Measurements from ENCODE around the gene TBRG4.
"Not testable (repeated sequence)": the region's sequence is repeated elsewhere in the genome, so short reads cannot be mapped to it uniquely, and the experiment has no call there.

The TBRG4 gene

DNA sequence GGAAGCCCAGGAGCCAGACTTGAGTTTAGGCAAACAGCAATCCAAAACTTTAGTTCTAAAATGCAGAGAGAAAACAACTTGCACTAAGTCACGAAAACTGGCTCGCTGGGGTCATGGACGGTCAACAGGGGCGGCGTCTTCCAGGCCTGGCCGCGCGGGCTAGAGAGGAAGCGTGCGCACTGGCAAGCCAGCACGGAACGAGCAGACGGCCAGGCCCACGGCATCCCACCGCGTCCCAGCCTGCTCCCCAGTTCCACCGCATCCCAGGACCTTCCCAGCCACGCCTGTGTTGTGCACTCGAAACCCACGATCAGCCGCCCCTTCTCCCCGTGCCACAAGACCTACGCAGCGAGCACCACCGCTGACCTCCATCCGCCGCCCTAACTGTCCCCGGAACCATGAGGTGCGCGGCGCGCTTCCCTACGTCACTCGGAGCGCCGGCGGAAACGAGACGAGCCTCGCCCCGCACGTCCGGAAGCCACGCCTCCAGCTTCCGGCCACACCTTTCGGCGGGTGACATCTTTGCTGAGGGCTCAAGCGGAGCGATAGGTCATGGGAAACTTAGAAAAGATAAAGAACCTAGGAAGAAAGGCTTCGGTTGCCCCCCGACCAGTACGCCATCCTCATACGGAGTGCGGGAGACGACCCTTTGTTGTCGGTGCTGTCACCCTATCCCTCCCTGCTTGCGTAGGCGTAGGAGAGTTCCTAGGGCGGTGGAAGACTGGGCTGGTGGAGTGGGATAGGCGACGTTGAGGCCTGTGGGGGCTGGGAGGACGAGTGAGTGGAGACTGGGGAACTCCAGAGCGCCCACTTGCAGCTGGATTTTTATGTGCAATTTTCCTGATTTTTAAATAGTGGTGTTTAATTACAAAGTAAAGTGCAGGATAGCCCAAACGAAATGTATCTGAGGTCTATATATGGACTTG lies at the start of gene TBRG4:
TSS of gene TBRG4 (minus strand) at position 400 of the 926 bp plus-strand sequence. CDS start 2,460 bp downstream, outside the sequence.
- peak; percentile 58 for DNase-seq

- no peak for DNase-seq
These were observed 49.6 kb upstream of the TBRG4 start for GRCh38 chr7:45161138-45161537.

DNA sequence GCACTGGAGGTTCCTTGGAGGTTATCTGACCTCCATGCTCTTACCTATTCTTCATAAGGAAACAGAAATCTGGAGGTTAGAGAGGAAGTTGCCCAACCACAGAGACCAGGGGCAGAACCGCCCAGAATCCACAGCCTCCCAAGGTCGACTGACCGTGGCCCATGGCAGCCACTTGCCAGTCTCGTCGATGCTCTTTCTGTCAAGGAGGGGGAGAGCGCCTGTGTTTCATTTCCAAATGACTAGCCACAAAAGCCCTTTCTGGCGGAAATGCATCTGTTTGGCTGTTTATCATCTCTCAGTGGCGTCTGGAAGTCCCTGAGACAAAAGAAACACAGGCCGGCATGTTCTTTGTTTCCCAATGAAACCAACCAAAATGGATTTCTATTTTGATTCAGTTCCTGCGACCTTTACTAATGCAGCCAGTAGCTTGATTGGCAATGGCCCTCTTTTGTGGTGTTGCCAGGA lies 49.0 kb upstream of the TBRG4 start:
- no peak for DNase-seq

GRCh38 chr7:45159296-45159695 lies 47.8 kb upstream of the TBRG4 start:
- no peak for DNase-seq

- DNase-seq: no peak
These were observed 47.0 kb upstream of the TBRG4 start for GRCh38 chr7:45158471-45158870.

DNA sequence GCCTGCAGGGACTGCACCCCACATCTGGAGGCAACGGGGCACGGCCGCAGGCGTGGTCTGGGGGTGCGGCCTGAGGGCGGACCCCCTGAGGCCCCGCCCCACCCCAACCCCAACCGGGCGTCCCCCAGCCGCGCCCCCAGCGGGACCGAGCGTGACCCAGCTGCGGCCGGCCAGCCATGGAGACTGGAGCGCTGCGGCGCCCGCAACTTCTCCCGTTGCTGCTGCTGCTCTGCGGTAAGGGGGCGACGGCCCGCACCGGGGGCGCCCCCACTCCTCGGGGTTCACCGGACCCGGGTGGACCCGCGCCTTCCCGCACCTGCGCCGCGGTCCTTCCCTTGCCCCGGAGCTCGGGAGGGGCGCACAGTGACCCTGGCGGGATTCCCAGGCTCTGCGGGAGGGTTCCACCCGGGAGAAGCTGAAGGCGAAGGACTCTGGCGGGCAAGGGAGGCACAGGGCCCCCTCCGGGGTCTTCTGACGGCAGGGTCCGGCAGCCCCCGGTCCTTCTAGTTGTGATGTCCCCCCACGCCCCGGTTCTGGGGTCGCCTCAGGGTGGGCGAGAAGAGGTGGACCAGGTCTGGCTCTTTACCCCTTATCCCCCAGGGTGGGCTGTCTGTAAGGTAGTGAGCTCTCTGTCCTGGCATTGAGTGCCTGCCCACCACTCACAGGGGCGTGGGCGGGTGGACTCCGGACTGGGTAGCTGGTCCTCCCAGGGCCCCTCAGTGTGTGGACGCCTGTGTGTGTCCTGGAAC lies 46.3 kb upstream of the TBRG4 start, which contains the start of gene RAMP3:
TSS of gene RAMP3 (plus strand) at position 139 of the 749 bp plus-strand sequence. CDS start at position 177, 38 bp downstream.
- no peak for DNase-seq

GRCh38 chr7:45157286-45157652 lies 45.8 kb upstream of the TBRG4 start:
- DNase-seq: no peak

- DNase-seq: no peak
These were observed 45.2 kb upstream of the TBRG4 start for GRCh38 chr7:45156516-45157272.

DNA sequence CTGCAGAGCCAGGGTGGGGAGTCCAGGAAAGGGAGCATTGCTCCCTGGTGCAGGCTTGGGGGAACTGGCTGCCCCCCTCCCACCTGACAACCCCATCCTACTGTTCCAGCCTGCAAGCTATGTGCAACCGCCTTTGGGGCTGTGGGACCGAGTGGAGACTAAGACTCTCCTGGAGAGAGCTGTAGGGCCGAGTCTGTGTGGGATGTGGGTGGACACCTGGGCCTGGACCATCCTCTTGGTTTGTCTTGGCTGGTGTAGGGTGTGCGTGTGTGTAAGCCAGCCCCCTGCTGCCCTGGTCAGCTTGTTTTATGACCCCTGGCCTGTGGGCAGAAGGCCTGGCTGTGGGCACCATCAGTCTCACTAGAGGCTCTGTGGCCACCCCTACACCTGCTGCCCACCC lies 44.4 kb upstream of the TBRG4 start:
- no peak for DNase-seq

DNA sequence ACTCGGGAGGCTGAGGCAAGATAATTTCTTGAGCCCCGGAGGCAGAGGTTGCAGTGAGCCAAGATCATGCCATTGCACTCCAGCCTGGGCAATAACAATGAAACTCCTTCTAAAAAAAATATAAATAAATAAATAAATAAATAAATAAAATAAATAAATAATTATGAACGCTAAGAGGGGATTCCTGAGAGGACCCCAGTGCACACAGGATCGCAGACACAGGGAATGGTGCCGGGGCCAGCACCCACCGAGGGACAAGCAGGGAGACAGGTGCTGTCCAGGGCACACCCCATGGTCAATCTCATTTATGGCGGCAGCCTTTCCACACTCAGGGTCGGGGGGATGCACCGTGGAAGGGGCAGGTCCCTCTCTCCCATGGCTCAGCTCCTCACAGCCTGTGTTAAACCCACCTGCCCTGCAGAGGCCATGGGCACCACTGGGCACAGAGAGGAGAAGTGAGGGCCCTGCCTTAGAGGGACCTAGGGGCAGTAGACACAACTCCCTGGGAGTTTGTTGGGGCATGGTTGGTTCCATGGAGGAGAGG lies 43.9 kb upstream of the TBRG4 start:
- no peak for DNase-seq

- not testable (repeated sequence) for DNase-seq
These were observed 42.4 kb upstream of the TBRG4 start for GRCh38 chr7:45153861-45154260.

GRCh38 chr7:45153233-45153632 lies 41.7 kb upstream of the TBRG4 start:
- DNase-seq: no peak

DNA sequence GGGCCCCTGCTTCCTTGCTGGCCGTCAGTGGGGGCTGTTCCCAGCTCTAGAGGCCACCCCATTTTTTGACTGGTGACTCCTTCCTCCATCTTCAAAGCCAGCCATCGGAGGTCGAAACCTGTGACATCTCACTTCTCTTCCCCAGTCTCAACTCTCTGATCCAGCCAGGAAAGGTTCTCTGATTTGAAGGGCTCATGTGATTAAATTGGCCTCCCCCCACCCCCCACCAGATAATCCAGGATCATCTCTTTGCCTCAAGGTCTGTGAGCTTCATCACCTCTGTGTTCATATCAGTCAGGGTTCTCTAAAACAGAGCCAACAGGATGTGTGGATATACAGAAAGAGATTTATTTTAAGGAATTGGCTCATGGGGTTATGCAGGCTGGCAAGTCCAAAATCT lies 40.5 kb upstream of the TBRG4 start:
- no peak for DNase-seq

- no peak for DNase-seq
These were observed 39.7 kb upstream of the TBRG4 start for GRCh38 chr7:45151131-45151684.

GRCh38 chr7:45150199-45150598 lies 38.7 kb upstream of the TBRG4 start:
- no peak for DNase-seq

- DNase-seq: no peak
These were observed 38.1 kb upstream of the TBRG4 start for GRCh38 chr7:45149606-45150005.

- no peak for DNase-seq
These were observed 37.1 kb upstream of the TBRG4 start for GRCh38 chr7:45148653-45148973.

GRCh38 chr7:45147858-45148652 lies 36.6 kb upstream of the TBRG4 start:
- no peak for DNase-seq

DNA sequence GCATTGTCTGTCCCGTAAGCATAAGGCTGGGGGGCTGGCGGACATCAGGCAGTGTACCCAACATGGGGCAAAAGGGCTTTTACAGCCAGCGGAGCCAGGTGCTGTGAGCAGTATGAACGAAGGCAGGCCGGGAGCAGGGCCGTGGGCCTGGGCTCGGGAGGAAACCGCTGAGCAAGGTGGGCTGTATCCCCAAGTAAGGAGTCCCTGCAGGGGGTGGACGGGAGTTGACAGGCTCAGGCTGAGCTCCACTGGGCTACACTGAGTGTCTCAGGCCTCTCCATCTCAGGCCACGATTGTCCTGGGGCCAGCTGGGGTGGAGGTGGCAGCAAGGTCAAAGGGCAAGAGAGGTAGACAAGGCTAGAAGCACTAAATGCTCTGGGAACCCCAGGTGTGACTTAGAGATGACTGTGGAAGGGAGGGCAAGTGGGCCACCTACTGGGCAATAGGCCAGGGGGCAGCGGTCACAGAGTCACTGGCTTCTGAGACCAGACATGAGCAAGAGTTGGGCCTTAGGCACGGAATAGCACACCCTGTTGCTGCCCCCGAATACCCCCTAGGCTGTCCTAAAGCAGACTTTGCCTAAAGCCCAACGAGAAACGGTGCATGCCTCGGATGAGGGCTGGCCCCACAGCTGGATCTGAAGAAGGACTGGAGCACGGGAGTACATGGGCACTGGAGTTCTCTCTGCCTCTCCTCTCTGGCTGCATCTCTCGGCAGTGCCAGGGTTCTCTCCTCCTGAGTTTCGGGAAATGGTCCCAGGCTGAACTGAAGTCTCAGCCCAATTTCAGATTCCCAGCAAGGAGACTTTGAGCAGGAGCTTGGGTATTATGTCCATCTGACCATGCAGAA lies 35.3 kb upstream of the TBRG4 start:
- no peak for DNase-seq

GRCh38 chr7:45145881-45146280 lies 34.4 kb upstream of the TBRG4 start:
- DNase-seq: no peak

DNA sequence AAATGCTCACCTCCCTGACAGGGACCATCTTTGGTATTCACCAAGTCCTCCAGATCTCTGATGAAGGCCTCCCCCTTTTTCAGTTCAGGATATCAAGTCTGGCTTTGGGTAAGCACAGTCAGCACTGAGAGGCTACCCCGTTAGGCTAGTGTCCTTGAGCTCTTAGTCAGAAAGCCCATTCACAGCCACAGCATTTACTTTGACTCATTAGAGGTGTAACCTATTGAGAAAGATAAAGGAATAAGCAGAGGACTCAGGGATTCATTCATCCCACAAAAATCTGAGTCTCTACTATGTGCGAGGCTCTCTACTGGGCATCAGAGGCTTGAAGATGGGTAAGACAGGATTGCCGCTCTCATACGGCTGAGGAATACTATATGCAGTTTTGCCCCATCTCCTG lies 32.1 kb upstream of the TBRG4 start:
- no peak for DNase-seq
